Activated T-helper 1 cell treated with anti-CD3 and anti-CD28 coated beads, Interleukin-12 subunit alpha, Interleukin-12 subunit beta, Interleukin-2, Interleukin-4 antibody, amounts not matched to agents 30 ng/mL and 10 ng/mL and 1 ng/mL, durations not matched to agents 14 hours and 24 hours and 36 hours (primary cell): ENCODE measurements around the gene FBXO24. TPM values are rescaled to one million over a fixed set of nuclear protein-coding genes. Genes with fewer than 3 reads are reported as not detected.

Experiments used
- DNase-seq: peaks from one replicate; pipeline ENCODE4 v3.0.0; 2021; ENCODE audit warnings: low spot score
- H3K27ac Mint-ChIP-seq: one replicate; pipeline ENCODE4 v1.8.0; 2021; ENCODE audit warnings: mild to moderate bottlenecking, mixed read lengths
- H3K27me3 Mint-ChIP-seq: one replicate; pipeline ENCODE4 v1.8.0; 2022; ENCODE audit warnings: mild to moderate bottlenecking, moderate library complexity, mixed read lengths; ENCODE audit not compliant: insufficient read depth
- H3K36me3 Mint-ChIP-seq: one replicate; pipeline ENCODE4 v1.8.0; 2021; ENCODE audit warnings: low read depth, mixed read lengths
- H3K4me1 Mint-ChIP-seq: one replicate; pipeline ENCODE4 v1.8.0; 2021; ENCODE audit warnings: low read depth, mixed read lengths
- H3K4me3 Mint-ChIP-seq: one replicate; pipeline ENCODE4 v1.8.0; 2021; ENCODE audit warnings: mild to moderate bottlenecking, moderate library complexity, mixed read lengths
- H3K9me3 Mint-ChIP-seq: one replicate; pipeline ENCODE4 v1.8.0; 2021; ENCODE audit warnings: mixed read lengths
- intact Hi-C: fragments of 100-400 bp; cut with micrococcal nuclease; formaldehyde crosslinking; loops from one replicate; pipeline ENCODE4 v1.15.1; 2024
- total RNA-seq: library from RNA; stranded (reverse); gene quantifications from 2 replicates; pipeline ENCODE4 v1.2.3, GENCODE V29; 2022

Gene FBXO24
- total RNA-seq, 1 donor from 2014 or later: 0.41 TPM

- no peak for DNase-seq
- H3K9me3 Mint-ChIP-seq: no peaks in the 10 kb centered on the region
- H3K4me1 Mint-ChIP-seq: peaks cover 30% of the 10 kb centered on the region
- H3K27ac Mint-ChIP-seq: no peak overlapping the region
- no peak overlapping the region for H3K4me3 Mint-ChIP-seq
- H3K36me3 Mint-ChIP-seq: peaks cover 3% of the 10 kb centered on the region
- intact Hi-C loops: no loop called here
- H3K27me3 Mint-ChIP-seq: peaks cover 19% of the 10 kb centered on the region
Observed at GRCh38 chr7:100609958-100610357, 23.8 kb downstream of the FBXO24 start.

- Mint-ChIP-seq H3K27ac (peak within 1 kb of the TSS; percentile 100), H3K36me3 (peaks cover 9% of the 10 kb centered on the region), H3K4me1 (peaks cover 22% of the 10 kb centered on the region), H3K27me3 (peaks cover 8% of the 10 kb centered on the region), H3K9me3 (no peaks in the 10 kb centered on the region), H3K4me3 (peak within 1 kb of the TSS; percentile 98)
- DNase-seq: peak; percentile 97
- intact Hi-C loops: loop anchor here (1.0 to 2.0 kb wide), 11 partner anchors 8 to 240 kb away; partner anchors contain the start of genes FBXO24, GNB2, LRCH4 and MEPCE
Observed at GRCh38 chr7:100611983-100612729, 26.0 kb downstream of the FBXO24 start, which contains the start of gene MOSPD3. TSS of gene MOSPD3 (plus strand) at chr7:100612540. CDS start at chr7:100612792, 252 bp downstream.

- H3K4me3 Mint-ChIP-seq: peak overlapping the region; percentile 85
- H3K4me1 Mint-ChIP-seq: peaks cover 22% of the 10 kb centered on the region
- H3K27me3 Mint-ChIP-seq: peaks cover 7% of the 10 kb centered on the region
- H3K27ac Mint-ChIP-seq: no peak overlapping the region
- H3K36me3 Mint-ChIP-seq: peaks cover 9% of the 10 kb centered on the region
- H3K9me3 Mint-ChIP-seq: no peaks in the 10 kb centered on the region
- intact Hi-C loops: loop anchor here (1.0 to 2.0 kb wide), 11 partner anchors 9 to 239 kb away; partner anchors contain the start of genes FBXO24, GNB2, LRCH4 and MEPCE
- no peak for DNase-seq
Observed at GRCh38 chr7:100612730-100613390, 26.7 kb downstream of the FBXO24 start.

GRCh38 chr7:100613412-100614175, 27.5 kb downstream of the FBXO24 start:
- DNase-seq: no peak
- Mint-ChIP-seq H3K27ac (no peak overlapping the region), H3K36me3 (peaks cover 9% of the 10 kb centered on the region), H3K9me3 (no peaks in the 10 kb centered on the region), H3K4me3 (peak overlapping the region; percentile 85), H3K27me3 (peaks cover 7% of the 10 kb centered on the region), H3K4me1 (peaks cover 22% of the 10 kb centered on the region)
- intact Hi-C loops: loop anchor here (2.0 kb wide), 2 partner anchors 69 to 185 kb away; partner anchors contain the start of genes MEPCE and ZCWPW1

GRCh38 chr7:100614308-100614861, 28.3 kb downstream of the FBXO24 start:
- intact Hi-C loops: no loop called here
- no peak overlapping the region for H3K27ac Mint-ChIP-seq
- no peaks in the 10 kb centered on the region for H3K9me3 Mint-ChIP-seq
- H3K36me3 Mint-ChIP-seq: peaks cover 9% of the 10 kb centered on the region
- H3K27me3 Mint-ChIP-seq: peaks cover 6% of the 10 kb centered on the region
- no peak for DNase-seq
- no peak overlapping the region for H3K4me3 Mint-ChIP-seq
- H3K4me1 Mint-ChIP-seq: peaks cover 22% of the 10 kb centered on the region

- no peaks in the 10 kb centered on the region for H3K9me3 Mint-ChIP-seq
- no peaks in the 10 kb centered on the region for H3K27me3 Mint-ChIP-seq
- intact Hi-C loops: no loop called here
- H3K4me1 Mint-ChIP-seq: peaks cover 16% of the 10 kb centered on the region
- no peak overlapping the region for H3K27ac Mint-ChIP-seq
- H3K4me3 Mint-ChIP-seq: no peak overlapping the region
- peaks cover 16% of the 10 kb centered on the region for H3K36me3 Mint-ChIP-seq
- no peak for DNase-seq
Observed at GRCh38 chr7:100620239-100620638, 34.1 kb downstream of the FBXO24 start.

- Mint-ChIP-seq H3K27ac (no peak overlapping the region), H3K4me3 (no peak overlapping the region), H3K36me3 (peaks cover 16% of the 10 kb centered on the region), H3K4me1 (peaks cover 21% of the 10 kb centered on the region), H3K9me3 (no peaks in the 10 kb centered on the region), H3K27me3 (no peaks in the 10 kb centered on the region)
- no peak for DNase-seq
- intact Hi-C loops: no loop called here
Observed at GRCh38 chr7:100620804-100621203, 34.7 kb downstream of the FBXO24 start.

- H3K36me3 Mint-ChIP-seq: peaks cover 14% of the 10 kb centered on the region
- no peaks in the 10 kb centered on the region for H3K9me3 Mint-ChIP-seq
- intact Hi-C loops: no loop called here
- H3K27ac Mint-ChIP-seq: no peak overlapping the region
- DNase-seq: no peak
- peaks cover 28% of the 10 kb centered on the region for H3K4me1 Mint-ChIP-seq
- no peak overlapping the region for H3K4me3 Mint-ChIP-seq
- H3K27me3 Mint-ChIP-seq: no peaks in the 10 kb centered on the region
Observed at GRCh38 chr7:100621554-100621953, 35.4 kb downstream of the FBXO24 start.

GRCh38 chr7:100623951-100624824, 38.1 kb downstream of the FBXO24 start:
- peak overlapping the region; percentile 2 for H3K4me3 Mint-ChIP-seq
- H3K9me3 Mint-ChIP-seq: no peaks in the 10 kb centered on the region
- peak overlapping the region; percentile 48 for H3K27ac Mint-ChIP-seq
- peaks cover 14% of the 10 kb centered on the region for H3K36me3 Mint-ChIP-seq
- H3K27me3 Mint-ChIP-seq: no peaks in the 10 kb centered on the region
- intact Hi-C loops: no loop called here
- peaks cover 35% of the 10 kb centered on the region for H3K4me1 Mint-ChIP-seq
- no peak for DNase-seq

- Mint-ChIP-seq H3K36me3 (peaks cover 13% of the 10 kb centered on the region), H3K27me3 (no peaks in the 10 kb centered on the region), H3K9me3 (no peaks in the 10 kb centered on the region), H3K27ac (peak overlapping the region; percentile 72), H3K4me3 (peak overlapping the region; percentile 71), H3K4me1 (peaks cover 45% of the 10 kb centered on the region)
- no peak for DNase-seq
- intact Hi-C loops: loop anchor here (1.0 to 2.0 kb wide), 6 partner anchors 14 to 81 kb away; partner anchors contain the start of genes FBXO24, GNB2, LRCH4 and MOSPD3
Observed at GRCh38 chr7:100626055-100626454, 39.9 kb downstream of the FBXO24 start.

- Mint-ChIP-seq H3K9me3 (no peaks in the 10 kb centered on the region), H3K4me1 (peaks cover 45% of the 10 kb centered on the region), H3K27me3 (no peaks in the 10 kb centered on the region), H3K36me3 (peaks cover 11% of the 10 kb centered on the region), H3K4me3 (peak overlapping the region; percentile 71), H3K27ac (peak overlapping the region; percentile 63)
- DNase-seq: peak; percentile 79
- intact Hi-C loops: loop anchor here (1.0 to 2.0 kb wide), 6 partner anchors 14 to 81 kb away; partner anchors contain the start of genes FBXO24, GNB2, LRCH4 and MOSPD3
Observed at GRCh38 chr7:100626530-100627237, 40.6 kb downstream of the FBXO24 start.
